Activated B cell treated with CpG ODN at 0.5 μM for 24 hours (primary cell): ENCODE measurements around the gene CNTNAP4. TPM values are rescaled to one million over a fixed set of nuclear protein-coding genes. Genes with fewer than 3 reads are reported as not detected.

Source experiments
- ATAC-seq: fragments of 200-7000 bp; cut with Tn5 transposase; one replicate; pipeline ENCODE4 v1.10.0; 2021; ENCODE audit warnings: low read depth, mild to moderate bottlenecking, moderate library complexity
- CTCF ChIA-PET: fragments of 350-600 bp; sonication (Branson Sonifier 250); formaldehyde crosslinking; loops from one replicate; lab custom pipeline; 2021; ENCODE audit warnings: antibody characterized with exemption; lab: Charles Lee
- POLR2A ChIA-PET: fragments of 350-600 bp; sonication (Branson Sonifier 250); formaldehyde crosslinking; loops from one replicate; lab custom pipeline; 2021; ENCODE audit warnings: antibody characterized with exemption; lab: Charles Lee
- DNase-seq: peaks from one replicate; pipeline ENCODE4 v3.0.0; 2022
- H3K27ac Mint-ChIP-seq: one replicate; pipeline ENCODE4 v1.8.0; 2020; ENCODE audit warnings: mixed read lengths
- H3K27me3 Mint-ChIP-seq: one replicate; pipeline ENCODE4 v1.8.0; 2021; ENCODE audit warnings: mixed read lengths
- H3K36me3 Mint-ChIP-seq: one replicate; pipeline ENCODE4 v1.8.0; 2021; ENCODE audit warnings: low read depth, mixed read lengths
- H3K4me1 Mint-ChIP-seq: one replicate; pipeline ENCODE4 v1.8.0; 2021; ENCODE audit warnings: mixed read lengths
- H3K4me3 Mint-ChIP-seq: one replicate; pipeline ENCODE4 v1.8.0; 2020; ENCODE audit warnings: mild to moderate bottlenecking, mixed read lengths
- H3K9me3 Mint-ChIP-seq: one replicate; pipeline ENCODE4 v1.8.0; 2020; ENCODE audit warnings: mixed read lengths
- intact Hi-C: fragments of 100-400 bp; cut with micrococcal nuclease; formaldehyde crosslinking; loops from one replicate; pipeline ENCODE4 v1.15.1; 2024
- total RNA-seq: library from RNA; stranded (reverse); gene quantifications from 2 replicates; pipeline ENCODE4 v1.2.3, GENCODE V29; 2022
- TF ChIP-seq, protein P1 (sequence below): fragments of 200-600 bp; IDR thresholded peaks from one replicate; pipeline ENCODE4 v1.8.0; 2022; ENCODE audit warnings: antibody characterized with exemption, mild to moderate bottlenecking

CNTNAP4 gene
- total RNA-seq, 1 donor from 2014 or later, result not detected

DNA sequence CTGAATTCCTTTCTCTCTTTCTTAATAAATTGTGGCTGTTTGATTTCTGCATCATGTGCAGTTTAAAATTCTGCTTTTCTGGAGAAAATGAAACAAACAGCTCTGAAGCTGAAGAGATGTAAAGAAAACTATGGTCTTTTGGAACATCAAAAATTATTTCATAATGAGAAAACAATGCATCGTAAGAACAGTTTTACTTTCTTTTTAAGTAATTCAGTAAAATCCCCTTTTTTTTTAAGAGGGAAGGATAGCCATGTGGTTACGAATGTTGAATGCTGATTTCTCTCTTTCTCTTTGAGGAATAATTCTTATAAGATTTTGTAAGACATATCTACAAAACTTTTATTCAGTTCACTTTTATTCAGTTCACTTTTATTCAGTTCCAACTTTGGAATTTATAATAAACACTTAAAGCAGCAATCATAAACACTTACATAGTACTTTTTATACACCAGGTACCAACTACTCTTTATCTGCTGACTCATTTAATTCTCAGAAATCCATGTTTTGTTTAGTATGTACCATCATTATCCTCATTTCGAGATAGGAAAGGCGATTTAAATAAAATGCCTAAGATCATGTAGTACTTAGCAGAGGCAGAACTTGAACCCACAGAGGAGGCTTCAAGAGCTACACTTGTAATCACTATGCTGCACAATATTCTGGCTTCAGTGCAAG lies 26.6 kb downstream of the CNTNAP4 start:
- Mint-ChIP-seq H3K27ac (no peak overlapping the region), H3K4me3 (no peak overlapping the region), H3K9me3 (peaks cover 2% of the 10 kb centered on the region), H3K36me3 (no peaks in the 10 kb centered on the region), H3K27me3 (no peaks in the 10 kb centered on the region), H3K4me1 (no peaks in the 10 kb centered on the region)
- CTCF ChIA-PET, result no interaction called here
- DNase-seq (no peak), ATAC-seq (no peak)
- POLR2A ChIA-PET, result no interaction called here
- TF ChIP-seq, protein P1, sequence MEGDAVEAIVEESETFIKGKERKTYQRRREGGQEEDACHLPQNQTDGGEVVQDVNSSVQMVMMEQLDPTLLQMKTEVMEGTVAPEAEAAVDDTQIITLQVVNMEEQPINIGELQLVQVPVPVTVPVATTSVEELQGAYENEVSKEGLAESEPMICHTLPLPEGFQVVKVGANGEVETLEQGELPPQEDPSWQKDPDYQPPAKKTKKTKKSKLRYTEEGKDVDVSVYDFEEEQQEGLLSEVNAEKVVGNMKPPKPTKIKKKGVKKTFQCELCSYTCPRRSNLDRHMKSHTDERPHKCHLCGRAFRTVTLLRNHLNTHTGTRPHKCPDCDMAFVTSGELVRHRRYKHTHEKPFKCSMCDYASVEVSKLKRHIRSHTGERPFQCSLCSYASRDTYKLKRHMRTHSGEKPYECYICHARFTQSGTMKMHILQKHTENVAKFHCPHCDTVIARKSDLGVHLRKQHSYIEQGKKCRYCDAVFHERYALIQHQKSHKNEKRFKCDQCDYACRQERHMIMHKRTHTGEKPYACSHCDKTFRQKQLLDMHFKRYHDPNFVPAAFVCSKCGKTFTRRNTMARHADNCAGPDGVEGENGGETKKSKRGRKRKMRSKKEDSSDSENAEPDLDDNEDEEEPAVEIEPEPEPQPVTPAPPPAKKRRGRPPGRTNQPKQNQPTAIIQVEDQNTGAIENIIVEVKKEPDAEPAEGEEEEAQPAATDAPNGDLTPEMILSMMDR, result no peak
- intact Hi-C loops, result no loop called here

DNA sequence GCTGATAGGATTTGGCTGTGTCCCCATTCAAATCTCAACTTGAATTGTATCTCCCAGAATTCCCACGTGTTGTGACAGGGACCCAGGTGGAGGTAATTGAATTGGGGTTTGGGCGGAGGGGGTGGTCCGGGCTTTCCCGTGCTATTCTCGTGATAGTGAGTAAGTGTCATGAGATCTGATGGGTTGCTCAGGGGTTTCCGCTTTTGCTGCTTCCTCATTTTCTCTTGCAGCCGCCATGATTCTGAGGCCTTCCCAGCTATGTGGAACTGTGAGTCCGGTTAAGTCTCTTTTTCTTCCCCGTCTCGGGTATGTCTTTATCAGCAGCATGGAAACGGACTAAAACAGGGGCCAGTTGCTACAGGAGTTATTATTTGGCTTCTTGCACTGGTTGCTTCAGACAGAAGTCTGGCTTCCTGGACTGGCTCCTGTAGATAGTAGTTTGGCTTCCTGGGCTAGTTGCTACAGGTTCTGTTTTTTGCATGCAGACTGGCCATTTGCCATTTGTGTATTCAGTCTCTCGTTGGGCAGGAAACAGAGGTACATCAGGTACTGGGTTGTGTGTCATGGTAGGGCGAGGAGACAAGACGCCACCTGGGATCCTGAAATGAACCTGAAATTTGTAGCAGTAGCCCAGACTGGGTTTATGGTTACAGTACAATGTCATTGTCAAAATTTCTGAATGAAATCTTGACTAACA lies 32.6 kb downstream of the CNTNAP4 start:
- Mint-ChIP-seq H3K27ac (no peak overlapping the region), H3K36me3 (no peaks in the 10 kb centered on the region), H3K4me3 (no peak overlapping the region), H3K27me3 (no peaks in the 10 kb centered on the region), H3K9me3 (peaks cover 4% of the 10 kb centered on the region), H3K4me1 (no peaks in the 10 kb centered on the region)
- CTCF ChIA-PET, result no interaction called here
- intact Hi-C loops, result no loop called here
- TF ChIP-seq, protein P1, result no peak
- DNase-seq (no peak), ATAC-seq (no peak)
- POLR2A ChIA-PET, result no interaction called here

GRCh38 chr16:76311260-76311659 lies 34.1 kb downstream of the CNTNAP4 start:
- Mint-ChIP-seq H3K27me3 (no peaks in the 10 kb centered on the region), H3K36me3 (no peaks in the 10 kb centered on the region), H3K27ac (no peak overlapping the region), H3K4me3 (no peak overlapping the region), H3K9me3 (peaks cover 4% of the 10 kb centered on the region), H3K4me1 (no peaks in the 10 kb centered on the region)
- ATAC-seq, result no peak
- TF ChIP-seq, protein P1, result no peak
- ChIA-PET CTCF (no interaction called here), POLR2A (no interaction called here)
- intact Hi-C loops, result no loop called here
- DNase-seq, result no peak

DNA sequence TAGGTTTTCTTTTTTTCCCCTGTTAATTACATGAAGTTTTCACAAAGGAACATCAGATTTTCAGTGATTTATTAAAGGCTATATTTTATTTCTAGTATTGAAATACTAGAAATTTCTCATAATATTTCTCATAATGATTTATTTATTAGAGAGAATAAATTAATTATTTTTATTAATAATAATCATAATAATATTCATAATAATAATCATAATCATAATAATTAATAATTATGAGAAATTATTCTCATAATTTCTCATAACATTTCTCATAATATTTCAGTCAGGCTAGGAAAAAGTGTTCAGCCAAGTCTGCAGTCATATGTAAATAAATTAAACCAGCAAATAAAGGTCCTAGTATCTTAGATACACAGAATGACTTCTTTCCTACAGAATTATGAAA lies 41.4 kb downstream of the CNTNAP4 start:
- POLR2A ChIA-PET, result no interaction called here
- CTCF ChIA-PET, result no interaction called here
- DNase-seq (no peak), ATAC-seq (no peak)
- Mint-ChIP-seq H3K9me3 (peaks cover 9% of the 10 kb centered on the region), H3K4me1 (no peaks in the 10 kb centered on the region), H3K27me3 (no peaks in the 10 kb centered on the region), H3K27ac (no peak overlapping the region), H3K4me3 (no peak overlapping the region), H3K36me3 (no peaks in the 10 kb centered on the region)
- intact Hi-C loops, result no loop called here
- TF ChIP-seq, protein P1, result no peak

- peaks cover 4% of the 10 kb centered on the region for H3K9me3 Mint-ChIP-seq
- TF ChIP-seq, protein P1, result no peak
- ChIA-PET CTCF (no interaction called here), POLR2A (no interaction called here)
- no peak overlapping the region for H3K27ac Mint-ChIP-seq
- no peaks in the 10 kb centered on the region for H3K27me3 Mint-ChIP-seq
- ATAC-seq, result no peak
- no peaks in the 10 kb centered on the region for H3K4me1 Mint-ChIP-seq
- no peak for DNase-seq
- no peaks in the 10 kb centered on the region for H3K36me3 Mint-ChIP-seq
- intact Hi-C loops, result no loop called here
- no peak overlapping the region for H3K4me3 Mint-ChIP-seq
These were observed 51.9 kb downstream of the CNTNAP4 start for GRCh38 chr16:76329106-76329505.
